Measurements from ENCODE around the gene ABHD16B.

The ABHD16B gene

DNA sequence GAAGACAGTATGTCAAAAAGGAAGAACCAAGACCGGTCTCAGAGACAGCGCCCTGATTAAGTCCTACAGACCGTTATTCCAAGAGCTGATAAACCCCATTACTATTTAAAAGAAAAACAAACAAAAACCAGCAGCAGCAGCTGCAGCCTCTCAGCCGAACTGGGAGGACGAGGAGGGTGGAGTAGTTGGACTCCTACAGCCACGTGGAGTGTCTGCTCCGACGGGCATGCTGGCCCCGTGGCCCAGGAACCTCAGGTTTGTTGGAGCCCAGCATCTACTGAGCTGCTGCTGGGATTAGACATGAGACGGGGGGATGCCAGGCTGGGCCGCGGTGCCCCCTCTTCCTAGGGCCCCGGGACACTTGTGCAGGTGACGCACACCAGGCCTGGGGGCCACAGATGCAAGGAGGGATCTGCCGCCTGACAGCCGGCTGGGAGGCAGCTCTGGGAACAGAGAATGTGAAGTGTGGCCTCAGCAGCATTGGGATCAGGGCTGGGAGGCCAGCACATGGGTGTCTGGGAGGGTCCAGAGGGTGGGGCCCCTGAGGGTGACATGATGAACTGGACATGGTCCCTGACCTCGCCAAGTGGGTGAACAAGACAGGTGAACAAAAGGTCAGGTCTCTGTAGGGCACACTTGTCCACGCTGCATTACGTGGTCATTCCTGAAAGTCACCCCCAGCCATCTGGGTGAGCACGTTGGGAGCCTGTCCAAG, 27.4 kb upstream of the ABHD16B start:
- ChIA-PET CTCF (no interaction called here), POLR2A (no interaction called here)
- no peak for TF ChIP-seq LEF1 (IDR thresholded peaks at IDR 0.05; ENCODE audit: borderline replicate concordance)
- TF ChIP-seq FOXM1 (IDR thresholded peaks at IDR 0.05; ENCODE audit: borderline replicate concordance): no peak
- no peak for TF ChIP-seq SUZ12 (IDR thresholded peaks at IDR 0.05)
- no peak for TF ChIP-seq SP1 (IDR thresholded peaks at IDR 0.05)
- TF ChIP-seq ARNT (IDR thresholded peaks at IDR 0.05): no peak
- no peak for TF ChIP-seq L3MBTL2 (conservative IDR thresholded peaks at IDR 0.05)
- no peak for TF ChIP-seq HDGF (IDR thresholded peaks at IDR 0.05; ENCODE audit: borderline replicate concordance)
- no peak for TF ChIP-seq CTBP1 (IDR thresholded peaks at IDR 0.05; ENCODE audit: borderline replicate concordance)
- TF ChIP-seq ZNF384 (IDR thresholded peaks at IDR 0.05): no peak
- TF ChIP-seq FOXA1 (IDR thresholded peaks at IDR 0.05): no peak
- no peak for TF ChIP-seq FOXK2 (IDR thresholded peaks at IDR 0.05)
- TF ChIP-seq ELF4 (IDR thresholded peaks at IDR 0.05): no peak
- no peak for TF ChIP-seq NFRKB (IDR thresholded peaks at IDR 0.05)
- no peak for TF ChIP-seq BHLHE40 (IDR thresholded peaks at IDR 0.05; ENCODE audit: borderline replicate concordance)
- DNase-seq (ENCODE audit: extremely low spot score): no peak

DNA sequence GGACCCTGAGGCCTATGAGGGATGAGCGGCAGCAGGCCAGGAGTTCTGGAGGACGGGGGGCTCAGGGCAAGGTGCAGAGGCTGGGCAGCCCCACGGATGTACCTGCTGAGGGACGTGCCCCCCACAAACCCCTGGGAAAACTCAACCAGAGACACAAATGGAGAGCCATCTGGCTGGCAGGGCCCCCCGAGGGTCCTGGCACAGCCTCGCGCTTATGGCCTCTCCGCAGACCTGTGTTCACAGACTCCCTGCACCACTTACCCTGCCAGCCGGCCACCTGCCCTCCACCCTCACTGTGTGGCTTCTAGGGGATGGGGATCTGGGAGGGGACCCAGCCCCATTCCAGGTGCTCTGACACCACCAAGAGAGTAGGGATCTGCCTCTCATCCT, 26.8 kb upstream of the ABHD16B start:
- TF ChIP-seq SP1 (IDR thresholded peaks at IDR 0.05): no peak
- CTCF ChIA-PET: interaction anchor here (0.6 kb wide), 2 partner anchors 29 to 179 kb away, joined by 3 to 4 read pairs; no protein-coding TSS in a partner anchor
- DNase-seq (ENCODE audit: extremely low spot score): no peak
- POLR2A ChIA-PET: no interaction called here

DNA sequence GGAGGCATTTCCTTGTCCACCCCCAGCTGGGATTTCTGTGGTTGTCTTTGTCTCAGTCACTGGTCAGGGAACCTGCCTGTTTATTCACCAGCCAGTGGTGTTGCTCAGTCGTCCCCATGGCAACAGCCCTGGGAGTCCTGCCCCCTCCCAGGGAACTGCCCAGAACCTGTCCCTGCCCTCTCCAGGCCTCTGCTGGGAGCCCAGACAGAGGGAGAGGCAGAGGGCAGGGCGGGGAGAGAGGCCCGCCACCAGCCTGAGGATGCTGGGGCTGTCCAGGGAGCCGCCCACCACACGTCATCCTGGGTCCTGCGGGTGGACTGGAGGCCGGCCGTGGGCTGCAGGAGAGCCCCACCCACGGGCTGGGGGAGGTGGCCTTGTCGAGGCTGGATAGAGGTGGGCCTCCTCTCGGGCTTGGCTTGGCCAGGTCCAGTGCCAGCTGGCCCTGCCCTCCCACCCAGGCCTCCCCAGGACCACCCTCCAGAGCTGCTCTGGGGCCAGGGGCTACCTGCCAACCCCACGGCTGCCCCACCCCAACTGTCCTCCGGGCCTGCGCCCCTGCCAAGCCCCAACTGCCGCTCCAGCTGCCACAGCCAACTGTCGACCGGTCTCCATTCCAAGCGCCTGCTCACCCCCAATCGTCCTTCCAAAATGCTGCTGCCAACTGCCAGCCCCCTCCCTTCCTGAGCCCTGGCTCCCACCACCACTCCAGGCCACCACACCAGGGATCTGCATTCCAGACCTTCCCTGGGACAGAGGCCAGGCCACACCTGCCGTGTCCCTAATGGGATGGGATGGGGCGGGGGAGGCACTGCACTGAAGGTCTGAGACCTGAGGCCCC, 26.1 kb upstream of the ABHD16B start:
- no peak for TF ChIP-seq FOXK2 (IDR thresholded peaks at IDR 0.05)
- TF ChIP-seq, protein P1, sequence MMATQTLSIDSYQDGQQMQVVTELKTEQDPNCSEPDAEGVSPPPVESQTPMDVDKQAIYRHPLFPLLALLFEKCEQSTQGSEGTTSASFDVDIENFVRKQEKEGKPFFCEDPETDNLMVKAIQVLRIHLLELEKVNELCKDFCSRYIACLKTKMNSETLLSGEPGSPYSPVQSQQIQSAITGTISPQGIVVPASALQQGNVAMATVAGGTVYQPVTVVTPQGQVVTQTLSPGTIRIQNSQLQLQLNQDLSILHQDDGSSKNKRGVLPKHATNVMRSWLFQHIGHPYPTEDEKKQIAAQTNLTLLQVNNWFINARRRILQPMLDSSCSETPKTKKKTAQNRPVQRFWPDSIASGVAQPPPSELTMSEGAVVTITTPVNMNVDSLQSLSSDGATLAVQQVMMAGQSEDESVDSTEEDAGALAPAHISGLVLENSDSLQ (IDR thresholded peaks at IDR 0.05): peak; percentile 97
- POLR2A ChIA-PET: no interaction called here
- peak; percentile 75 for DNase-seq (ENCODE audit: extremely low spot score)
- CTCF ChIA-PET: interaction anchor here (0.6 kb wide), 2 partner anchors 30 to 180 kb away, joined by 3 to 4 read pairs; no protein-coding TSS in a partner anchor

DNA sequence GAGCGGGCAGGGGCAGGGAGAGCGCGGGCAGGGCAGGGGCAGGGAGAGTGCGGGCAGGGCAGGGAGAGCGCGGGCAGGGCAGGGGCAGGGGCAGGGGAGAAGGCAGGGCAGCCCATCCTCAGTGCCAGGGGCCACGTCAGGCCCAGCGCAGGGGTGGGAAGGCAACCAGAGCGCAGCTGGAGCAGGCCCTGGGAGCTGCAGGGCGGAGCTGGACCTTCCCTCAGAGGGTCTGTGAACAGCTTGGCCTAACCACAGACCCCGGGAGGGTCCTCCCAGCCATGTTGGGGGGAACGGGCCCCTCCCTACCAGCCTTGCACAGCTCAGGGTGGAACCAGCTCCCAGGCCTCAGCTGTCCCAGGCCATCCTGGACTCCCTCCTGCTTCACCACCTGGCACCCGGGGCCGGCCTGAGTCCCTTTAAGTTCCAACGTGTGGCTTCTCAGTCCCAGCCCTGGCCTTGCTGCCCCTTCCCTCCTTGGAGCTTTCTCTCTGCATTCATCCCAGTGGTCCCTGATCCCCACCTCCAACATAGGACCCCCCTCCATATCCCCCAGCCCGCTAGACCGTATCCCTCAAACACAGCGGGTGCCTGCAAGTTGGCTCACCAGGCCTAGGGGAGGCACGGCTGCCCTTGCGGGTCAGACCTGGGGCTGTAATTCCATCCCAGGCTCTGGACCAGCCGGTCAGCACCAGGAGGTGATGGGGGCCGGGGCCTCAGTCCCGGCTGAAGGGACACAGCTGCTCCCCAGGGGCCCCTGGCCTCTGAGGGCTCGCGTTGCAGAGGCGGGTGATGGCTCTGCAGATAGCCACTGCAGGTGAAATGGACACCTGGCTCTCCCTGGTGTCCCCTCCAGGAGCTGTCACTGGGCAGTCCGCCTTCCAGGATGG, 24.6 kb upstream of the ABHD16B start:
- DNase-seq (ENCODE audit: extremely low spot score): no peak
- ChIA-PET CTCF (no interaction called here), POLR2A (interaction anchor here (2.4 kb wide), 1 partner anchor 28 kb away, joined by 6 read pairs; the partner anchor contains the start of gene TPD52L2)
- TF ChIP-seq, protein P1 (IDR thresholded peaks at IDR 0.05): no peak
- no peak for TF ChIP-seq HDGF (IDR thresholded peaks at IDR 0.05; ENCODE audit: borderline replicate concordance)
- TF ChIP-seq FOXA1 (IDR thresholded peaks at IDR 0.05): no peak
- no peak for TF ChIP-seq FOXM1 (IDR thresholded peaks at IDR 0.05; ENCODE audit: borderline replicate concordance)
- TF ChIP-seq TARDBP (IDR thresholded peaks at IDR 0.05): no peak
- no peak for TF ChIP-seq ARNT (IDR thresholded peaks at IDR 0.05)
- TF ChIP-seq SUZ12 (IDR thresholded peaks at IDR 0.05): no peak
- no peak for TF ChIP-seq NFRKB (IDR thresholded peaks at IDR 0.05)
- no peak for TF ChIP-seq LEF1 (IDR thresholded peaks at IDR 0.05; ENCODE audit: borderline replicate concordance)
- no peak for TF ChIP-seq SP1 (IDR thresholded peaks at IDR 0.05)
- no peak for TF ChIP-seq FOXK2 (IDR thresholded peaks at IDR 0.05)
- no peak for TF ChIP-seq BHLHE40 (IDR thresholded peaks at IDR 0.05; ENCODE audit: borderline replicate concordance)
- TF ChIP-seq CTBP1 (IDR thresholded peaks at IDR 0.05; ENCODE audit: borderline replicate concordance): no peak
- TF ChIP-seq ZNF384 (IDR thresholded peaks at IDR 0.05): no peak
- TF ChIP-seq ELF4 (IDR thresholded peaks at IDR 0.05): no peak
- TF ChIP-seq L3MBTL2 (conservative IDR thresholded peaks at IDR 0.05): no peak

DNA sequence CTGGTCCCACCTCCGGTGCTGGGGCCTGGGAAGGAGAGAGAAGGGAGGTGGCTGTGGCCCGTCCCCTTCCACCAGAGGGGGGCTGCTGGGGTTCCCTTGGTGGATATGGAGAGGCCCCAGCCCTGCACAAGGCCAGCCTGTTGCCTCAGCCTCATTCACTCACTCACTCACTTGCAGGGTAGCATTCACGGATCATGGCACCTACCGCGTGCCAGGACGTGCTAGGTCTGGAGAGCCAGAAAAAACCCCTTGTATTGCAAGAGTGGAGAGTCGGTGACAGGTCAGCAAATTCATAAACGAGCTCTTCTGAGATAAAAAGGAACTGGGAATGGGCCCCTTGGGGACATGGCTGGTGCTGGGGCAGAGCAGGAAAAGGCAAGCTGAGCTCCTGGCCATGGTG, 23.8 kb upstream of the ABHD16B start:
- no peak for DNase-seq (ENCODE audit: extremely low spot score)
- ChIA-PET CTCF (no interaction called here), POLR2A (interaction anchor here (2.4 kb wide), 1 partner anchor 28 kb away, joined by 6 read pairs; the partner anchor contains the start of gene TPD52L2)
- no peak for TF ChIP-seq SUZ12 (IDR thresholded peaks at IDR 0.05)

DNA sequence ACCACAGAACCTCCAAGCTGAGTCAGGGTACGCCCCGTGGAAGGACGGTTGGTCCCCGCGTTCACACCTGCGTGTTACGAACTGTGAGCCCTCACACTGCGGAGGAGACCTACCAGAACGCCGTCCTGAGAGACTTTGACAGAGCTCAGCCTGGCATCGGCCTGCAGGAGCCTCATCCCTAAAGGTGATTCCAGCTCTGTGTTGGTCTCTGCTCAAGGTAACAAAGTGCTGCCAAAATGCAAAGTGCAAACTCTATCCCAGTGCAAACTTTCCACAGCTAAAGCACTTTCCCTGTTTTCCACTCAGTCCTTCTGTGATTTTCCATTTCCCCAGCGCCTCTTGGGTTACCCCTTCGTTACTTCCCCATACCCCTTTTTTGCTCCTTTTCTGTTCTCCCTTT, 21.7 kb upstream of the ABHD16B start:
- DNase-seq (ENCODE audit: extremely low spot score): no peak
- CTCF ChIA-PET: no interaction called here
- POLR2A ChIA-PET: no interaction called here
- TF ChIP-seq HDGF (IDR thresholded peaks at IDR 0.05; ENCODE audit: borderline replicate concordance) (no peak), FOXM1 (IDR thresholded peaks at IDR 0.05; ENCODE audit: borderline replicate concordance) (no peak), FOXK2 (IDR thresholded peaks at IDR 0.05) (no peak), ZNF384 (IDR thresholded peaks at IDR 0.05) (no peak), SUZ12 (IDR thresholded peaks at IDR 0.05) (no peak), BHLHE40 (IDR thresholded peaks at IDR 0.05; ENCODE audit: borderline replicate concordance) (no peak), NFRKB (IDR thresholded peaks at IDR 0.05) (no peak), CTBP1 (IDR thresholded peaks at IDR 0.05; ENCODE audit: borderline replicate concordance) (no peak), LEF1 (IDR thresholded peaks at IDR 0.05; ENCODE audit: borderline replicate concordance) (no peak), TARDBP (IDR thresholded peaks at IDR 0.05) (no peak), ELF4 (IDR thresholded peaks at IDR 0.05) (no peak), FOXA1 (IDR thresholded peaks at IDR 0.05) (no peak)
- TF ChIP-seq, protein P1 (IDR thresholded peaks at IDR 0.05): no peak
